GM12801 (cell line): ENCODE measurements around the gene TEX29.

ENCODE experiments used
- TF ChIP-seq, protein P1 (sequence below): IDR thresholded peaks from one replicate; pipeline ENCODE4 v1.5.1; 2011; ENCODE audit warnings: control low read depth; ENCODE audit not compliant: insufficient read length; ENCODE audit errors: extremely low read depth

Gene TEX29

DNA sequence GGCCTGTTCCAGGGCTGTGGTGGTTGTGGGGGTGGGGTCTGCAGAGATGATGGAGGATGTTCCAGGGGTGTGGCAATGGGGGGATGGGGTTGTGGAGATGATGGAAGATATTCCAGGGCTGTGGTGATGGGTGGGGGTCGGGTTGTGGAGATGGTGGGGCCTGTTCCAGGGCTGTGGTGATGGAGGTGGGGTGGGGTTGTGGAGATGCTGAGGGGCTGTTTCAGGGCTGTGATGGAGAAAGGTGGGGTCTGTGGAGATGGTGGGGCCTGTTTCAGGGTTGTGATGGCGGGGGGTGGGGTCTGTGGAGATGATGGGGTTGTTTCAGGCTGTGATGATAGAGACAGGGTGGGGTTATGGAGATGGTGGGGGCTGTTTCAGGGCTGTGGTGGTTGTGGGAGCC is 62.0 kb downstream of the TEX29 start:
- TF ChIP-seq, protein P1, sequence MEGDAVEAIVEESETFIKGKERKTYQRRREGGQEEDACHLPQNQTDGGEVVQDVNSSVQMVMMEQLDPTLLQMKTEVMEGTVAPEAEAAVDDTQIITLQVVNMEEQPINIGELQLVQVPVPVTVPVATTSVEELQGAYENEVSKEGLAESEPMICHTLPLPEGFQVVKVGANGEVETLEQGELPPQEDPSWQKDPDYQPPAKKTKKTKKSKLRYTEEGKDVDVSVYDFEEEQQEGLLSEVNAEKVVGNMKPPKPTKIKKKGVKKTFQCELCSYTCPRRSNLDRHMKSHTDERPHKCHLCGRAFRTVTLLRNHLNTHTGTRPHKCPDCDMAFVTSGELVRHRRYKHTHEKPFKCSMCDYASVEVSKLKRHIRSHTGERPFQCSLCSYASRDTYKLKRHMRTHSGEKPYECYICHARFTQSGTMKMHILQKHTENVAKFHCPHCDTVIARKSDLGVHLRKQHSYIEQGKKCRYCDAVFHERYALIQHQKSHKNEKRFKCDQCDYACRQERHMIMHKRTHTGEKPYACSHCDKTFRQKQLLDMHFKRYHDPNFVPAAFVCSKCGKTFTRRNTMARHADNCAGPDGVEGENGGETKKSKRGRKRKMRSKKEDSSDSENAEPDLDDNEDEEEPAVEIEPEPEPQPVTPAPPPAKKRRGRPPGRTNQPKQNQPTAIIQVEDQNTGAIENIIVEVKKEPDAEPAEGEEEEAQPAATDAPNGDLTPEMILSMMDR: no peak

DNA sequence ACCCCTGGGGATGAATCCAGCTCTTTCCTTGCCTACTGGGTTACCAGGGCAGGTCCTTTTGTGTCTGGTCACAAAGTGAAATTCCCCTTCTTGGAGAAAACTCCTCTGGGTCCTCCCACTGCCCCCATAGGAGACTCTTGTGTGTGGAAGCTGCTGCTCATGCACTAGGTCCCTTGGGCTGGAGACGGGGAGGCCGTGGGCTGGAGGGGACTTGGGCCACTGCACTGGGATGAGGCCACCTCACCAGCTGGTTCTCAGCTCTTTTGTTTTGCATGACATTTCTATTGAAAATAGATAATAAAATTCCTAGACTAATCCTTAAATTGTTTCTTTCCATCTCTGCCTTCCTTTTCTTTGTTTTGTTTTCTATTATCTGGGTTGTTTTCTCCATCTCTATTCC is 62.4 kb downstream of the TEX29 start:
- TF ChIP-seq, protein P1: no peak

DNA sequence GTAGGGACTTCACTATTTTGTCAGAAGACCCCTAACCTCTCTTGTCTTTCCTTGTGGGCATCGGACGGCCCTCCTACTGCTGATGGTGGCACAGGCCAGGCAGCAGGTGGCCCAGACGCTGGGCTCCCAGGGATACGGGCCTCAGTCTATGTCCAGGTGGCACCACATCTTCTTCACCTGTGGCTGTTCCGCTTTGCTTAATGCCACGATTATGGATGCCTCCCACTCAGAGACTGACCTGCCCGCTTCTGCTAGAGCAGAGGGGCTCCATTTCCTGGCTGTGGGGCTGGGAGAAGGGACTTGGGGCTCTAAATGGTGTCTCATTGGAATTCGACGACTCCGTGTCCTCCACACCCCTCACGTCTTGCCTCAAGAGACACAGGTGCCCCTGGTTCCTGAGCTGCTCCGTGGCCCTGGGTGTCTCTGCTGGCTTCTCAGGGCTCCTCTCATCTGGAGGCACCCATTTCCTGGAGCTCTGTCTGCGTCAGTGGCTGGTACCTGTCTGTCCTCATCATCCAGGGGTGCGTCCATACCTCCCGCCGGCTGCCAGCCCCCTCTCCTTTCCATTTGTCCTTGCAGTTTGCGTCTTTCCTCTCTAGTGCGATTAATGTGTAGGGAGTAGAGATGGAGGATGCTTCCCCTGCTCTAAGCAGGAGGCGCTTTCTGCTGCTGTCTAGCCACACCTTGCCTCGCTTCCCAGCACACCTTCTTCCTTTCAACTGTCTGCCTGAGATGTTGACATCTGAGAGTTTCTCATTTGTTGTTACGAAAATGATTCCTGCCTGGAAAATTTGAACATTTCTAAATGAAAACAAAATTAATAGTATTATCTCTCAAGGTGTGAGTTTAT is 63.4 kb downstream of the TEX29 start:
- TF ChIP-seq, protein P1: no peak

DNA sequence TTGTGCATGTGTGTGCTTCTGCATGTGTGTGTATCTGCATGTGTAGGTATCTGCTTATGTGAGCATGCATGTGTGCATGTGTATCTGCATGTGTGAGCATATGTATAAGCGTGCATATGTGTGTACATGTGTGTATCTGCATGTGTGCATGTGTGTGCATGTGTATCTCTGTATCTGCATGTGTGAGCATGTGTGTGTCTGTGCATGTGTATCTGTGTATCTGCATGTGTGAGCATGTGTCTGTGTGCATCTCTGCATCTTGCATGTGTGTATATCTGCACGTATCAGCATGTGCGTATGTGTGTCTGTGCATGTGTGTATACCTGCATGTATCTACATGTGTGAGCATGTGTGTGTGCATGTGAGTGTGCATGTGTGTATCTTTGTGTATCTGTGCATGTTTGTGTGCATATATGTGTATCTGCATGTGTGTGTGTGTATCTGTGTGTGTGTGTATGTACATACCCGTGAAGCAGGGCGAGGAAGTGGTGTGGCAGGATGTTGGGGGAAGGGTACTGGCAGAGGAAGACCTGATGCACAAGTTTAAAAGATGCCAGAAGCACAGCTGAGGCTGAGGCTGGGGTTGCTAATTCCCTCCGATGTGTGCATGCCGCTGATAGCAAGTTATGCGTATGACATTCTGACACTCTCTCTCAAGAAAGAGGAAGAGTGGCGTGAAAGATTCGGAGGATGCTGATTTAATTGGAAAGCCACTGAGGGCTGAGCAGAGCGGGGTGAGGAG is 64.2 kb downstream of the TEX29 start:
- TF ChIP-seq, protein P1: no peak

DNA sequence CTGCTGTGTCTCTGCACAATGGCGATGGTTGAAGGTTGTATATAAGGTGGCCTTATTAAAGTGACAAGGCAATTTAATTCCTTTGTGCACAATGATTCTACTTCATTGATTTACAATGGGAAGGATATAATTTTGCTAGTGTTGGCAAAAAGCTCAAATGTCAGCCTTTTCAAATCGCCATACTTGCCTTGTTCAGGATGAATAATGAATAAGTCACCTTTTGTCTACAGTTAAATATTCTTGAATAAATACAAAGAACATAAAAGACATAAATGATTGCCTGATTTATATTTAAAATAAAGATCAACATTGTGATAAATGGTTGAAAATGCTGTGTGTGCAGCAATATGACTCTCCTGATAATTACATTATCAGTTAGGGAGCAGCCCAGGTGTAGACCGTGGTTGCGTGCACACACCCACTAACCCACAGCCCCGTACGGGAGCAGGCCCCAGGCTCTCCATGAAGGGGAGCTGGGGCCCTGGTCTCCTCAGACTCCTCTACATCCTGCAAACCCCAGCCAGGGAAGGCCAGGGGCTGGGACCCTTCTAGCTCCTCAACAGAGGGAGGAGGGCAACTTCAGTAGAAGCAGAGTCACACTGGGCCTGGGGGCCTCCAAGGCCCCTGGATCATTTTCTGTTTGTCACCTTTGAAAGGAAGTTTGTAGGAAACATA is 64.9 kb downstream of the TEX29 start:
- TF ChIP-seq, protein P1: no peak

DNA sequence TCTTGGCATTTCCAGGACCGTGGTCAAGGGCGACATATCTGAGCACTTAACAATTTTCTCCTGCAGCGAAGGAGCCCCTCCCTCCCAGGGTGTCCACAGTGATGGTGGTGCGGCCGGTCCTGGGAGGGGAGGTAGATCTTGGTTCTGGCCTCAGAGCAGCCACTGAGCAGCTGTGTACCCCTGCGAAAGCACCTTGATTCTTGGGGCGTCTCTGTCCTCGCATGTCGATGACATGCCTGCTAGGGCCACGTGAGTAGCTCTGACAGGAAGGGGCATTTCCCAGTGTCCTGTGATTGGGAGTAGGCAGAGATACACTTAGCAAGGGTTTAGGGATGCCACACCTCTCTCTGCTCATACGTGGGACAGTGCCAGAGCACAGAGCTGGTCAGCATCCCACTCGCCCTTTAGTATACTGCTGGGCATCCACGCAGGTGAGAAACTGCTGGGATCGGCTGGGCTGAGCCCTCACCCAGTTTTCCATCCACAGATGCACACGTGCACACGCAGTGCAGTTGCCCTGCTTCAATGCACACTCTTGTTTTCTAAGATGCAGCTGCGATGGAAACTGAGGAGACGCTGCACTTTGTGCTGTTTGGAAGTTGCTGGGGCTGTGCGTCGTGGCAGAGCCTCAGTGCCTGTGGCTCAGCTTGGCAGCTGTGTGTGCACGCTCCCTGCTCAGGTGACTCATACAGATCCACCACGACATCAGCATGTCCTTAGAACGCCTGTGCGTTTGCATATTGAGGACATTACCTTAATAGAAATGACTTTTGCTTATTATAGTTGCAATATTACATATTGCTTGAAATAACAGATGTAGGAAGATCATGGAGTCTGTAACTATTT is 66.8 kb downstream of the TEX29 start:
- TF ChIP-seq, protein P1: no peak
